HL-60/S4 treated with phorbol 12-myristate 13-acetate at 8.2 ng/mL for 4 days and 3 days (cell line): ENCODE data around the gene ANKRD27.
"Not testable (repeated sequence)": the region's sequence is repeated elsewhere in the genome, so short reads cannot be mapped to it uniquely, and the experiment has no call there.

Experiments
- in situ Hi-C: fragments of 300-500 bp; cut with MboI; formaldehyde crosslinking; loops from 2 replicates; pipeline ENCODE4 v1.15.0; 2022; ENCODE audit warnings: low sequenced_read_pairs

Gene ANKRD27

DNA sequence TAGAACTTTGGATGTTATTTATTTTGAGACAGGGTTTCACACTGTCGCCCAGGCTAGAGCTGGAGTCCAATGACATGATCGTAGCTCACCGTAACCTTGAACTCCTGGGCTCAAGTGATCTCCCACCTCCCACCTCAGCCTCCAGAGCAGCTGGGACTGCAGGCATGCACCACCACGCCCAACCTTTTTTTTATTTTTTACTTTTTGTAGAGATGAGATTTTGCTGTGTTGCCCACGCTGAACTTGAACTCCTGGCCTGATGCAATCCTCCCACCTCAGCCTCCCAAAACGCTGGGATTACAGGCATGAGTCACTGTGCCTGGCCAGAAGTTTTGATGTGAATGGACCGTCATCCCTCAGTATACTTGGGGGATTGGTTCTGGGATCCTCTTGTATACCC, 13.7 kb downstream of the ANKRD27 start:
- in situ Hi-C loops = no loop called here

- in situ Hi-C loops = no loop called here
Measured at GRCh38 chr19:32658527-32658926, 16.5 kb downstream of the ANKRD27 start.

- in situ Hi-C loops = no loop called here
Measured at GRCh38 chr19:32658075-32658474, 16.9 kb downstream of the ANKRD27 start.

GRCh38 chr19:32656379-32656778, 18.6 kb downstream of the ANKRD27 start:
- in situ Hi-C loops = not testable (repeated sequence)

GRCh38 chr19:32653599-32653915, 21.4 kb downstream of the ANKRD27 start:
- in situ Hi-C loops = no loop called here

GRCh38 chr19:32652894-32653598, 21.9 kb downstream of the ANKRD27 start:
- in situ Hi-C loops = no loop called here

- in situ Hi-C loops = not testable (repeated sequence)
Measured at GRCh38 chr19:32652331-32652730, 22.6 kb downstream of the ANKRD27 start.

GRCh38 chr19:32651729-32652140, 23.2 kb downstream of the ANKRD27 start:
- in situ Hi-C loops = no loop called here

DNA sequence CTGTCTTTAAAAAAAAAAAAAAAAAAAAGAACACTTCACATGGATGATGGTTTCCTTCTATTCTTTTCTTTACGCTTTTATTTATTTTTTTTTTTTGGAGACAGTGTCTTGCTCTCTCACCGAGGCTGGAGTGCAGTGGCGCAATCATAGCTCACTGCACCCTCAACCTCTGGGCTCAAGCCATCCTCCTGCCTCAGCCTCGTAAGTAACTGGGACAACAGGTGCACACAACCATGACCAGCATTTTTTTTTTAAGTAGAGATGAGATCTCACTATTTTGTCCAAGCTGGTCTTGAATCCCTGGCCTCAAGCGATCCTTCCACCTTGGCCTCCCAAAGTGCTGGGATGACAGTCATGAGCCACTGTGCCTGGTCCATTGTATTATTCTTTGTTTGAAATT, 24.3 kb downstream of the ANKRD27 start:
- in situ Hi-C loops = no loop called here

GRCh38 chr19:32649751-32650150, 25.2 kb downstream of the ANKRD27 start:
- in situ Hi-C loops = no loop called here

DNA sequence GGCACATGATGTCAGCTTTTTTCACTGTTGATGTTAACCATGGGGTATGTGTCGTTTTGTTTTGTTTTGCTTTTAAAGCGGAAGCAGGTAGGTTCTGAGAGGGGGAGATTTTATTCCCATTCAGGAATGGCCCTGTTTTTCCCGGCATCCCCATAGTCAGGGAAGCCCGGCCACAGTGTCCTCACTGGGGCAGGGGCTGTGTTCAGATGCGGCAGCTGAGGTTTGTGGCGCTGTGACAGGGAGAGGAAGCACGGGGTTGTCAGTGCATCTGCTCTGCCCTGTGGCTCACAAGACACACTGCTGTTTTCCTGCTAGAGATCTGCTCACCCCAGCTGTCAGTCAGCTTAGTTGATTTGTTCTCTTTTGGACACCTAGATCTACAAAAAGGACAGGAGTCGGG, 27.6 kb downstream of the ANKRD27 start:
- in situ Hi-C loops = no loop called here

GRCh38 chr19:32646556-32646955, 28.4 kb downstream of the ANKRD27 start:
- in situ Hi-C loops = no loop called here

DNA sequence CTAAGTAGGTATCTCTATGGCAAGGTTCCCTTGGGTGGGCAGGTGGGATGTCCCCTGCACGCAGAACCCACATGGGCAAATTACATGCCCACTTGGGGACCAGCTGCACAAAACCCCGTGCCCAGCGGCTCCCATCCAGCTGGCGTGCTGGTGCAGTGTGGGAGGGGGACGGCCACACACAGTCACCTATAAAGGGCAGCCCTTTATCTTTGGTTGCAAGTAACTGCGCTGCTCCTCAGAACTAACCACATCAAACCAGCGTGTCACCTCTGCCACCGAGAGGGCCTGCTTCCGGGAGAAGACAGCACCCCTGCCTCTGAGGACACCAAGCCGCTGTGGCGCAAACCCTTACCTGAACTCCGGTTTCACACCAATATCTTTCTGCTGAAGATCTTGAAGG, 32.2 kb downstream of the ANKRD27 start:
- in situ Hi-C loops = no loop called here

DNA sequence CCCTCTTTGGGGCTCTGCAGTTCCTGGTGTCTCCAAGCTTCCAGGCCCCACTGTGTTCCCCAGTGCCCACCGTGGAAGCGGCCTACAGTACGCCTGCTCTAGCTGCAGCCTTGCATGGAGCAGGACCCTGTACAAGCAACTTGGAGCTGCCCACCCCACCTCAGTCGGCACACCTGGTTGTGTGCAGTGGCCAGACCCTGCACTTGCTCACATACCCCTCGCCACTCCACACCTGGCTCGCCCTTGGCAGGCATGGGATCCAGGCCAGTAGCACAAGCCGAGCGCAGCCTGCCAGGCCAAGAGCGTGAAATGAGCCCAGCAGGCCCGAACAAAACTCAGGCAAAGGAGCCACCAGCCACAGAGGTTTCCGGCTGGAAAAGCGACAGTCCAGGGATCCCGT, 36.4 kb downstream of the ANKRD27 start:
- in situ Hi-C loops = no loop called here

DNA sequence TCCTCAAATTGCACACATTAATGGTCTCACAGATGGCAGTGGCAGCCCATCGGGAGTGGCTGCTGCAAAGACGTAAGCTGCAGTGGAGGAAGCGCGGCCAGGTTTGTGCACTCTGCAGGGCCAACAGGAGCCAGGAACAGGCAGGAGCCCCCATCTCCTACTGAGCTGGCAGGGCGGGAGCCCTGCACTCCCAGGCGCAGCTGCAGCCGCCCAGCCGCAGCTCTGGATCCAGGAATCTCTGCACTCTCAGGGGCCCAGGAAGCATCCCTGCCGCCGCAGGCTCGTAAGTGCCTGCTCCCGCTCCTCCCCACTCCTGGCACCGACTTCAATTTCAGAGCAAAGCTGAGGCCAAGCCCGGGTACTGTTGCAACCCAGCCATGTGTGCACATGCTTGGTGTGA, 37.5 kb downstream of the ANKRD27 start:
- in situ Hi-C loops = no loop called here

- in situ Hi-C loops = no loop called here
Measured at GRCh38 chr19:32631381-32631780, 43.6 kb downstream of the ANKRD27 start.

DNA sequence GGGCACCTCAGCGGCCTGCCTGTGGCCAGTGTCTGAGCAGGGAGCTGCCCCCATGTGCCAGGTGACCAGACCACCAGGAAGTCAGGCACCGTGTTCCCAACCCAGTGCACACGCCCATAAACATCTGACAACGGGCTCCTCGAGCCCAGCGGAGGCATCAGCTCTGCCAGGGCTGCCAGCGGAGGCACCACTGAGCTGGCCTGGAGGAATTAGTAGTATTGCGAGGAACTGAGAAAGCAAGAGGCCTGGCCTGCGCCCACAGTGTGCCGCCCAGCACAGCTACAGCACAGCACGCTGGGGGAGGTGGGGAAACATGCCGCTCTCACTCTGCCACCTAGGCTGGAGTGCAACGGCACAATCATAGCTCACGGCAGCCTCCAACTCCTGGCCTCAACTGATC, 44.6 kb downstream of the ANKRD27 start:
- in situ Hi-C loops = no loop called here

GRCh38 chr19:32627714-32628270, 47.2 kb downstream of the ANKRD27 start:
- in situ Hi-C loops = no loop called here

DNA sequence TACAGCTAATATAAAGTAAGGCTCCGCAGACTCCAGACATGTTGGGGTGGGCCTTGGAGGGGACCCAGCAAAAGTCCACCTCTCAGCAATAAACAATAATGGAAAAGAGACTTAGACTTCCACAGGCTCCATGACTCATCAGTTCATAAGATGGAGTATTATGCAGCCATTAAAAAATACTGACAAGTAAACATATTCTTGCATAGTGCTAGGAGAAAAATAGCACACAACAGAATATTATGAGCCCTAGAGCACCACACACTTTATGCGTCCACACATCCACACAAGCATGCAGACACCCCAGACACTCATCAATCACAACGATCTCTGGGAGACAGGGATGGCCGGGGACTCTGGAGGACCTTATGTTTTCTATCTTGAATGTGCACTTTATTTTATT, 48.0 kb downstream of the ANKRD27 start:
- in situ Hi-C loops = no loop called here

GRCh38 chr19:32624410-32624809, 50.6 kb downstream of the ANKRD27 start:
- in situ Hi-C loops = no loop called here

- in situ Hi-C loops = no loop called here
Measured at GRCh38 chr19:32622002-32622401, 53.0 kb downstream of the ANKRD27 start.

- in situ Hi-C loops = no loop called here
Measured at GRCh38 chr19:32619051-32619685, 55.8 kb downstream of the ANKRD27 start.

DNA sequence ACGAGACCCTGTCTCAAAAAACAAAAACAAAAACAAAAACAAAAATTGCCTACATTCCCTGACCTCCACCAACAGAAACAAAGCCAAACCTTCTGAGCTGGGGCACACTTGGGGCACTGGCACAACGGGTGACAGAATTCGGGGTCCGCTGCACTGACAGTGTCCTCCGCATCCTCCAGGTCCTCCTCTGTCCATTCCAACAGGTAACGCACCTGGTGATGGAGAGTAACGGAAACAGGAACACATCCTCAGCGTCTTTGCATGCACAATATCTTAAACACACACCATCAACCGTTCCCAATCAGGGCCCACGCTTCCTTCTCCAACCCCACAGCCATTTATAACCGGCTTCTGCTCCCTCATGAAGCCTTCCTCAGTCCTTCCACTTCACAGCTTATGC, 59.4 kb downstream of the ANKRD27 start:
- in situ Hi-C loops = no loop called here
